DOHH2 (cell line): ENCODE data around the gene HACD2.

Source experiments
- CTCF ChIP-seq: fragments of 200-600 bp; sonication (generic); IDR thresholded peaks from one replicate; pipeline ENCODE4 v1.5.1; 2014; ENCODE audit warnings: antibody characterized with exemption, mild to moderate bottlenecking, low read depth, low read length; ENCODE audit not compliant: poor library complexity, severe bottlenecking
- EZH2phosphoT487 ChIP-seq: fragments of 200-600 bp; sonication (generic); IDR thresholded peaks from 2 replicates; pipeline ENCODE4 v1.6.1; 2017; ENCODE audit warnings: borderline replicate concordance, mild to moderate bottlenecking, antibody characterized with exemption, low read length, moderate library complexity, mixed read lengths

- TF ChIP-seq CTCF (no peak), EZH2phosphoT487 (no peak)
These were observed 36.9 kb downstream of the HACD2 start for GRCh38 chr3:123547881-123548519.
